Smooth muscle cell (in vitro differentiated cells): ENCODE data around the gene LRRC10. TPM values are rescaled to one million over a fixed set of nuclear protein-coding genes. Genes with fewer than 3 reads are reported as not detected.

Experiments used
- DNase-seq: peaks from one replicate; lab custom pipeline; 2025; ENCODE audit not compliant: unreplicated experiment; lab: John Stamatoyannopoulos, UW
- H2AFZ ChIP-seq: fragments of 200-600 bp; sonication (generic); 2 replicates; pipeline ENCODE4 v1.6.0; 2016; ENCODE audit warnings: antibody characterized with exemption, low read depth, mild to moderate bottlenecking
- H3F3A ChIP-seq: fragments of 200-600 bp; sonication (generic); 2 replicates; pipeline ENCODE4 v1.6.0; 2017; ENCODE audit warnings: antibody characterized with exemption, low read depth
- H3K27ac ChIP-seq: fragments of 200-600 bp; sonication (generic); 2 replicates; pipeline ENCODE4 v1.5.1; 2016; ENCODE audit warnings: low read depth, mild to moderate bottlenecking
- H3K27me3 ChIP-seq: fragments of 200-600 bp; sonication (generic); 2 replicates; pipeline ENCODE4 v1.6.1; 2016; ENCODE audit warnings: low read depth, mild to moderate bottlenecking
- H3K36me3 ChIP-seq: fragments of 200-600 bp; sonication (generic); 2 replicates; pipeline ENCODE4 v1.5.1; 2016; ENCODE audit warnings: low read depth
- H3K4me1 ChIP-seq: fragments of 200-600 bp; sonication (generic); 2 replicates; pipeline ENCODE4 v1.5.1; 2016; ENCODE audit warnings: low read depth
- H3K4me2 ChIP-seq: fragments of 200-600 bp; sonication (generic); 2 replicates; pipeline ENCODE4 v1.6.0; 2016; ENCODE audit warnings: mild to moderate bottlenecking
- H3K4me3 ChIP-seq: fragments of 200-600 bp; sonication (generic); 2 replicates; pipeline ENCODE4 v1.5.1; 2016; ENCODE audit warnings: mild to moderate bottlenecking
- H3K79me2 ChIP-seq: fragments of 200-600 bp; sonication (generic); 2 replicates; pipeline ENCODE4 v1.6.0; 2016; ENCODE audit warnings: low read depth, mild to moderate bottlenecking
- H3K9ac ChIP-seq: fragments of 200-600 bp; sonication (generic); 2 replicates; pipeline ENCODE4 v1.6.0; 2016; ENCODE audit warnings: low read depth
- H3K9me3 ChIP-seq: fragments of 200-600 bp; sonication (generic); replicated peaks from 2 replicates; pipeline ENCODE4 v1.5.1; 2016; ENCODE audit warnings: low read depth
- H4K20me1 ChIP-seq: fragments of 200-600 bp; sonication (generic); 2 replicates; pipeline ENCODE4 v1.6.0; 2016; ENCODE audit warnings: low read depth
- CTCF ChIP-seq: fragments of 200-600 bp; sonication (generic); IDR thresholded peaks from 2 replicates; pipeline ENCODE4 v1.5.1; 2017; ENCODE audit warnings: borderline replicate concordance, mild to moderate bottlenecking, antibody characterized with exemption; ENCODE audit not compliant: insufficient read depth, poor library complexity, severe bottlenecking
- WGBS: methylation state at CpG from one replicate; pipeline ENCODE4 v1.1.7; 2016; ENCODE audit warnings: low lambda C conversion rate; 5-methylcytosine and 5-hydroxymethylcytosine counted together
- polyA plus RNA-seq: library from polyadenylated mRNA; unstranded; fragments of >200 nt; fragmentation: Nextera tagmentation; extraction: Ambion mirVana; gene quantifications from 2 replicates; pipeline ENCODE4 v1.2.1, GENCODE V29; 2016
- total RNA-seq: library from RNA; depleted of rRNA; stranded (reverse); fragments of >200 nt; gene quantifications from 2 replicates; pipeline ENCODE4 v1.2.3, GENCODE V29; 2014

The LRRC10 gene
- total and polyA plus RNA-seq, 2 experiments from 2014 or later = not detected

GRCh38 chr12:69619050-69619449, 8.3 kb upstream of the LRRC10 start:
- Histone ChIP-seq H3K4me2 (no peak overlapping the region), H3K27ac (no peak overlapping the region), H3K79me2 (no peaks in the 10 kb centered on the region), H3K27me3 (no peaks in the 10 kb centered on the region), H3K36me3 (no peaks in the 10 kb centered on the region), H3K9me3 (no peaks in the 10 kb centered on the region), H3K4me3 (no peak overlapping the region), H4K20me1 (no peaks in the 10 kb centered on the region), H3K4me1 (no peaks in the 10 kb centered on the region), H3K9ac (no peak overlapping the region), H3F3A (no peaks in the 10 kb centered on the region), H2AFZ (no peak overlapping the region)
- no peak for TF ChIP-seq CTCF
- 71% methylated on average over 6 of the region's 6 CpGs for WGBS
- no peak for DNase-seq

GRCh38 chr12:69616025-69616424, 5.3 kb upstream of the LRRC10 start:
- Histone ChIP-seq H2AFZ (no peak overlapping the region), H3K9ac (no peak overlapping the region), H4K20me1 (no peaks in the 10 kb centered on the region), H3K4me1 (no peaks in the 10 kb centered on the region), H3K9me3 (no peaks in the 10 kb centered on the region), H3K27ac (no peak overlapping the region), H3K79me2 (no peaks in the 10 kb centered on the region), H3K4me2 (no peak overlapping the region), H3F3A (no peaks in the 10 kb centered on the region), H3K36me3 (no peaks in the 10 kb centered on the region), H3K27me3 (no peaks in the 10 kb centered on the region), H3K4me3 (no peak overlapping the region)
- no peak for DNase-seq
- 91% methylated on average over 14 of the region's 14 CpGs for WGBS
- no peak for TF ChIP-seq CTCF

GRCh38 chr12:69613351-69613750, 2.6 kb upstream of the LRRC10 start:
- Histone ChIP-seq H3K27ac (no peak overlapping the region), H3K4me2 (no peak overlapping the region), H3F3A (no peaks in the 10 kb centered on the region), H3K9ac (no peak overlapping the region), H3K9me3 (no peaks in the 10 kb centered on the region), H3K27me3 (no peaks in the 10 kb centered on the region), H3K4me1 (no peaks in the 10 kb centered on the region), H3K36me3 (no peaks in the 10 kb centered on the region), H3K79me2 (no peaks in the 10 kb centered on the region), H4K20me1 (no peaks in the 10 kb centered on the region), H2AFZ (no peak overlapping the region), H3K4me3 (no peak overlapping the region)
- TF ChIP-seq CTCF = no peak
- DNase-seq = no peak

- no peak for TF ChIP-seq CTCF
- H3K4me2 ChIP-seq = no peak overlapping the region
- DNase-seq = no peak
- no peak overlapping the region for H3K9ac ChIP-seq
- H3K79me2 ChIP-seq = no peaks in the 10 kb centered on the region
- H3K9me3 ChIP-seq = no peaks in the 10 kb centered on the region
- no peak overlapping the region for H2AFZ ChIP-seq
- H3K27ac ChIP-seq = no peak overlapping the region
- H3K4me3 ChIP-seq = no peak overlapping the region
- H3F3A ChIP-seq = no peaks in the 10 kb centered on the region
- H3K27me3 ChIP-seq = no peaks in the 10 kb centered on the region
- no peaks in the 10 kb centered on the region for H3K36me3 ChIP-seq
- no peaks in the 10 kb centered on the region for H4K20me1 ChIP-seq
- 94% methylated on average over 15 of the region's 15 CpGs for WGBS
- no peaks in the 10 kb centered on the region for H3K4me1 ChIP-seq
Measured at GRCh38 chr12:69610126-69610525, 581 bp downstream of the LRRC10 start.
